K562 (cell line): ENCODE data around the gene BMF.

Experiments used
- CREB1 ChIP-seq, 2 experiments: sonication (generic) in 1 of 2; formaldehyde crosslinking in 1 of 2; IDR thresholded peaks; 2 replicates each; pipeline versions ENCODE4 v1.6.1 to v1.8.0; 2012 to 2022; ENCODE audit warnings: inconsistent platforms in 1 of 2, mild to moderate bottlenecking in 1 of 2, missing genetic modification reagents in 1 of 2, moderate library complexity in 1 of 2
- ZNF518B ChIP-seq: fragments of 250-450 bp; sonication (Bioruptor Pico); IDR thresholded peaks from 2 replicates; pipeline ENCODE4 v1.5.0; 2021; ENCODE audit warnings: mild to moderate bottlenecking, moderate library complexity

GRCh38 chr15:40070608-40071218 is 38.0 kb downstream of the BMF start:
- TF ChIP-seq ZNF518B (CRISPR knock-in tag) (no peak), CREB1 (IDR thresholded peaks at IDR 0.05) (no peak), CREB1 (CRISPR knock-in tag; IDR thresholded peaks at IDR 0.05) (no peak)
